22Rv1 (cell line): ENCODE results near the gene FHIT.

Experiments used
- H3K27ac ChIP-seq: fragments of 450-650 bp; 2 replicates; pipeline ENCODE4 v1.5.1; 2017
- CTCF ChIP-seq: fragments of 450-650 bp; IDR thresholded peaks from 2 replicates; pipeline ENCODE4 v1.5.1; 2017; ENCODE audit warnings: mild to moderate bottlenecking
- ZFX ChIP-seq: fragments of 450-650 bp; IDR thresholded peaks from 2 replicates; pipeline ENCODE4 v1.6.1; 2017; ENCODE audit warnings: antibody characterized with exemption, borderline replicate concordance

Gene FHIT

DNA sequence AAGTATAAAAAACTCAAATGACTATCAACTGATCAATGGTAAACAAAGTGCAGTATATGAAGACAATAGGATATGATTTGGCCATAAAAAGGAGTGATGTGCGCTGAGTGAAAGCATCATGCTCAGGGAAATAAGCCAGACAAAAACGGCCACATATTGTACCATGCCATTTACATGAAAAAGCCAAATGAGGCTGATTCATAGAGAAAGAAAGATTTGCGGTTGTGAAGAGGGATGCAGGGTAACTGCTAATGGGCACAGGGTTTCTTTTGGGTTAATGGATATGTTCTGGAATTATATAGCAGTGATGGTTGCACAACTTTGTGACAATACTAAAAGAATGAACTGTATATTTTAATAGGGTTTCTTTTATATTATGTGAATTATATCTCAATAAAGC, 1324.2 kb downstream of the FHIT start:
- no peak overlapping the region for H3K27ac ChIP-seq
- no peak for TF ChIP-seq ZFX
- TF ChIP-seq CTCF: no peak

GRCh38 chr3:59925946-59926345, 1325.3 kb downstream of the FHIT start:
- no peak overlapping the region for H3K27ac ChIP-seq
- TF ChIP-seq ZFX (no peak), CTCF (no peak)

- H3K27ac ChIP-seq: no peak overlapping the region
These were observed 1329.1 kb downstream of the FHIT start for GRCh38 chr3:59922192-59922591.

GRCh38 chr3:59920822-59921221, 1330.4 kb downstream of the FHIT start:
- no peak overlapping the region for H3K27ac ChIP-seq
- no peak for TF ChIP-seq ZFX
- TF ChIP-seq CTCF: no peak

More at GRCh38 chr3:59922192-59922591, 1329.1 kb downstream of the FHIT start:
- no peak for TF ChIP-seq ZFX

DNA sequence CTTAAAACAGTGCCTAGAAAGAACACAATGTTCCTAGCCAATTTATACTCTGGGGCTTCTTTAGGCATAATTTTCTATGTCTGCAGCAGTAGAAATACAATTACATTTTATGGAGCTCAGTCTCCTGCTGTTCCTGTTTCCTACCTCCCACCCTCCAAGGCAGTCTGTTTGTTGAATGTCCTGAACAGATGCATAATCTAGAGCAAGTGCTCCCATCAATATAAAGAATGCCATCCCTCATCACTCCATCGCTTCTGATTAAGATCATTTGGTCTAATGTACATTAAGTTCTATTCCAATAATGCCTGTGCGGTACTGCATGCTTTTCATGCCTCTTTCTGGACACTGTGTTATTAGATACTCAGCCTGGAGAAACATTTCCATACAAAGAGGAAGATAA, 1331.7 kb downstream of the FHIT start:
- no peak overlapping the region for H3K27ac ChIP-seq
- TF ChIP-seq CTCF: no peak
- TF ChIP-seq ZFX: no peak

DNA sequence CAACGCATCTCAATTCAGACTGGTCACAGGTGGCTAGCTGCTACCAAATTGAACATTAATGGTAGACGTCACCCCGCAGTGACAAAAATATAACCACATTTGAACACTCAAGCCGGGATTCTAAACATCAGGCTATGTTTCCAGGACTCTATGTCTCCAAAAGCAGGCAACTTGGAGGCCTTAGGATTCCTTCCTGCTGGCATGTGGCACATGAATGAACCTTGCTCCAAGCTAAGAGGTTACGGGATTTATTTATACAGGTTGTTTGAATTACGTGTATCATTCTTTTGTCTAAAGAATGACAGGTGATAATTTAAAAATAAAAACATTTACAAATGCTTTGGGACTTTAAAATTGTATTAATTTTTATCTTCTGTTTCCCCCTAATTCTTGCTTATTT, 1337.0 kb downstream of the FHIT start:
- no peak overlapping the region for H3K27ac ChIP-seq
- TF ChIP-seq ZFX (no peak), CTCF (no peak)

DNA sequence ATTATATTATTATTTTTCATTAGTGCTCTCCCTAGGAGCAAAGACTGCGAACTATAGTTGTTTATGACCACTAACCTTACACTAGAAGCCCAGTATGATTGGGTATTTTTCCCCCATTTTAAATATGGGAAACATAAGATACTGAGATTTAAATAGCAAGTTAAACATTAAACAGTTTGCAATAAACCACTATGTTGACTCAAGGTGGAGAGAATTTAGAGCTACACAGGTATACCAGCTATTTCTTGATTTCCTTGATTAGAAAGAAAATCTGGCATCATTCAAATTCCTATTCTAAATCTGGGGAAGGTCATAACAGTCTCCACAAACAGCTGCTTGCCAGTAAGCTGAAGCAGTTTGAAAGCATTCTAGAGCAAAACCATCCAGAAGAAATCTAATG, 1337.6 kb downstream of the FHIT start:
- no peak overlapping the region for H3K27ac ChIP-seq
- TF ChIP-seq ZFX: no peak
- TF ChIP-seq CTCF: no peak

DNA sequence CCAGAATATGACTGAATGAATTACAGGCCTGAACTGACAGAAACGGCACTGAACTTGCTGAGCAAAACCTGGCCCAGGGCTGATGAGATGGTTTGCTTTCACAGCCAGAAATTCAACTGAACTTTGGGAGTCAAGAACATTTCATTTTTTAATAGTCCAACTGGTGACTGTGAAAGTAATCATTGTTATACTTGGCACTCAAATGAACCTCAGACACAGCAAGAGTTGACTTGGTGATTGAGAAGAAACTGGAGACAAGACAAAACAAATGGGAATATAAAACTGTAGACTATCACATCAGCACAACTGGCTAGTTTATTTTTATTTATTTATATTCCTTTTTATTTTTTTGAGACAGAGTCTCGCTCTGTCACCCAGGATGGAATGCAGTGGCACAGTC, 1342.6 kb downstream of the FHIT start:
- TF ChIP-seq ZFX (no peak), CTCF (no peak)
- no peak overlapping the region for H3K27ac ChIP-seq
